CD14-positive monocyte (primary cell): Measurements from ENCODE around the gene GKAP1. TPM values are rescaled to one million over a fixed set of nuclear protein-coding genes. Genes with fewer than 3 reads are reported as not detected.
A peak's percentile ranks its signal among the peaks of the same experiment; 100 is the strongest.

ENCODE experiments used
- DNase-seq, 3 donors: peaks; one replicate each; pipeline ENCODE4 v3.0.0-alpha.2; 2011 to 2022
- H2AFZ ChIP-seq: 2 replicates; pipeline ENCODE4 v1.6.0; 2012; ENCODE audit warnings: mild to moderate bottlenecking, low read depth, low read length, inconsistent platforms; ENCODE audit not compliant: insufficient read depth, poor library complexity, severe bottlenecking
- H3K27ac ChIP-seq, 2 donors: 1 replicate in 1 of 2; 2 replicates in 1 of 2; pipeline ENCODE4 v1.5.1; 2012 to 2013; ENCODE audit warnings: low read length in 2 of 2, control low read depth in 1 of 2, inconsistent platforms in 1 of 2, low read depth in 1 of 2, mild to moderate bottlenecking in 1 of 2
- H3K27me3 ChIP-seq, 2 donors: one replicate each; pipeline versions ENCODE4 v1.6.0 to v1.6.1; 2011 to 2013; ENCODE audit warnings: low read length in 2 of 2; ENCODE audit not compliant: control insufficient read depth in 2 of 2, insufficient read depth in 2 of 2
- H3K36me3 ChIP-seq, 2 donors: replicated peaks in 1 of 2; 1 replicate in 1 of 2; 2 replicates in 1 of 2; pipeline versions ENCODE4 v1.5.1 to v1.6.1; 2012 to 2013; ENCODE audit warnings: low read length in 2 of 2, control low read depth in 1 of 2, inconsistent platforms in 1 of 2, mild to moderate bottlenecking in 1 of 2; ENCODE audit not compliant: insufficient read depth in 2 of 2, control insufficient read depth in 1 of 2
- H3K4me1 ChIP-seq, 2 donors: 1 replicate in 1 of 2; 2 replicates in 1 of 2; pipeline versions ENCODE4 v1.5.1 to v1.6.1; 2012 to 2013; ENCODE audit warnings: low read length in 2 of 2, control low read depth in 1 of 2, inconsistent platforms in 1 of 2, mild to moderate bottlenecking in 1 of 2, moderate library complexity in 1 of 2; ENCODE audit not compliant: insufficient read depth in 2 of 2, control insufficient read depth in 1 of 2
- H3K4me2 ChIP-seq: replicated peaks from 2 replicates; pipeline ENCODE3; 2012; ENCODE audit warnings: low read length, moderate library complexity, mild to moderate bottlenecking; ENCODE audit not compliant: poor library complexity, severe bottlenecking; ENCODE audit errors: extremely low read depth
- H3K4me3 ChIP-seq, 3 experiments: fragments of 200-600 bp in 1 of 3; sonication (generic) in 1 of 3; replicated peaks in 1 of 3; 1 replicate in 2 of 3; 2 replicates in 1 of 3; pipeline ENCODE4 v1.5.1; 2011 to 2013; ENCODE audit warnings: low read length in 3 of 3, mild to moderate bottlenecking in 3 of 3, control low read depth in 2 of 3, low read depth in 2 of 3, inconsistent platforms in 1 of 3, moderate library complexity in 1 of 3
- H3K79me2 ChIP-seq: 2 replicates; pipeline ENCODE4 v1.6.0; 2012; ENCODE audit warnings: mild to moderate bottlenecking, control low read depth, inconsistent platforms, low read length, moderate library complexity; ENCODE audit not compliant: insufficient read depth
- H3K9ac ChIP-seq: 2 replicates; pipeline ENCODE4 v1.6.0; 2017; ENCODE audit warnings: low read length, mild to moderate bottlenecking; ENCODE audit not compliant: insufficient read depth, poor library complexity, severe bottlenecking
- H3K9me3 ChIP-seq, 2 donors: replicated peaks in 1 of 2; 1 replicate in 1 of 2; 2 replicates in 1 of 2; pipeline versions ENCODE4 v1.5.1 to v1.6.1; 2012 to 2013; ENCODE audit warnings: low read length in 2 of 2, control low read depth in 1 of 2; ENCODE audit not compliant: control insufficient read depth in 1 of 2, insufficient read depth in 1 of 2
- H4K20me1 ChIP-seq: 2 replicates; pipeline ENCODE4 v1.6.0; 2012; ENCODE audit warnings: mild to moderate bottlenecking, low read length, control low read depth, moderate library complexity; ENCODE audit not compliant: insufficient read depth
- H3K27ac Mint-ChIP-seq, 7 donors: one replicate each; pipeline ENCODE4 v1.8.0; 2020; ENCODE audit warnings: mild to moderate bottlenecking in 7 of 7, mixed read lengths in 7 of 7, moderate library complexity in 6 of 7, inconsistent platforms in 2 of 7
- H3K27me3 Mint-ChIP-seq, 3 donors: one replicate each; pipeline ENCODE4 v1.8.0; 2021 to 2022; ENCODE audit warnings: low read depth in 3 of 3, mild to moderate bottlenecking in 3 of 3, mixed read lengths in 3 of 3, moderate library complexity in 3 of 3, inconsistent platforms in 1 of 3
- H3K36me3 Mint-ChIP-seq, 2 donors: one replicate each; pipeline ENCODE4 v1.8.0; 2020; ENCODE audit warnings: mixed read lengths in 2 of 2, inconsistent platforms in 1 of 2, mild to moderate bottlenecking in 1 of 2
- H3K4me1 Mint-ChIP-seq: one replicate; pipeline ENCODE4 v1.8.0; 2020; ENCODE audit warnings: mild to moderate bottlenecking, mixed read lengths
- H3K4me3 Mint-ChIP-seq, 2 donors: one replicate each; pipeline ENCODE4 v1.8.0; 2020; ENCODE audit warnings: mild to moderate bottlenecking in 2 of 2, mixed read lengths in 2 of 2, moderate library complexity in 1 of 2
- H3K9me3 Mint-ChIP-seq, 7 donors: one replicate each; pipeline ENCODE4 v1.8.0; 2020 to 2022; ENCODE audit warnings: mixed read lengths in 7 of 7, mild to moderate bottlenecking in 6 of 7, moderate library complexity in 6 of 7, inconsistent platforms in 2 of 7
- WGBS: methylation state at CpG from one replicate; pipeline ENCODE4 v1.1.5; 2013; ENCODE audit warnings: missing lambda C conversion rate; ENCODE audit not compliant: insufficient coverage; 5-methylcytosine and 5-hydroxymethylcytosine counted together
- intact Hi-C, 2 donors: fragments of 100-400 bp; cut with micrococcal nuclease; formaldehyde crosslinking; loops; one replicate each; pipeline versions ENCODE4 v1.15.0 to v1.15.1; 2023
- polyA plus RNA-seq, 3 donors: library from polyadenylated mRNA; depleted of rRNA in 1 of 3; unstranded in 2 of 3; stranded (reverse) in 1 of 3; fragments of 300-500 nt in 2 of 3; fragments of >200 nt in 1 of 3; fragmentation: Illumina TruSeq in 2 of 3; gene quantifications; 1 replicate in 2 of 3; 2 replicates in 1 of 3; pipeline ENCODE4 v1.2.3, GENCODE V29; 2012 to 2021
- TF ChIP-seq, protein P1 (sequence below): fragments of 200-600 bp; IDR thresholded peaks from one replicate; pipeline ENCODE4 v1.8.0; 2022; ENCODE audit warnings: antibody characterized with exemption, mild to moderate bottlenecking

The GKAP1 gene
- polyA plus RNA-seq, 3 donors, result 0.71 to 1.5 (median 1.4) TPM

DNA sequence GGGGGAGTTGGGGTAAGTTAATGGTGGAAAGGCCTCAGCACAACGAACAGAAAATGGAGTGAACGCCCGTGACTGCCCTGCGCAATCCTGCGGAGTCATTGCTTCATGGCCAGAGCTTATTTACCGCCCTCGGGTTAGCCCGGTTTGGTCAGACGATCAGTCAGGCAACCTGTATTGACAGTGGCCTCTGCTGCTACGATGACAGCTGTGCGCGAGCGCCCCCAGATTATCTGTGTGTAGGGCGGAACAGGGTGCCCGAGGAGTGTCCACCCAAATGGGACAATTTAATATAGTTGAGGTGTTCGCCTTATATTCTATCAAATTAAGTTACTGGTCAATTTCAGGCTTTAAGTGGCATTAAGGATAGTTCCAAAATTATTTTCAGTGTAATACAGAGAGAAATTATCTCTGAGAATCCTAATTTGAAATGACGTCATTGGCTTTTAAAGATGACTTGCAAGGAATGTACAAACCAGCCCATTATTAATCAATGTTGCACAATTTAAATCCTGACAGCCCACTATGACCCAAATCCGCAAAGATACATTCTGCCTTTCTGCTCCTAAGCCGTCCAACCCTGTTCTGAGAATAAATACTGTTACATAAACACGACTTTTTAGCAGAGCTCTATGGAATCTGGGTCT lies 108.9 kb downstream of the GKAP1 start:
- Mint-ChIP-seq H3K27me3 (peaks cover 0 to 1% (median 0%) of the 10 kb centered on the region in 3 donors), H3K4me1 (peaks cover 32% of the 10 kb centered on the region), H3K4me3 (peak overlapping the region; percentile 96 to 98), H3K9me3 (peaks cover 0 to 6% (median 2%) of the 10 kb centered on the region in 7 donors), H3K36me3 (peaks cover 0 to 12% of the 10 kb centered on the region in 2 donors), H3K27ac (peak overlapping the region; percentile 100)
- H2AFZ ChIP-seq, result peak overlapping the region; percentile 84
- DNase-seq, result peak; percentile 92 to 94 (median 93)
- peaks cover 15 to 26% of the 10 kb centered on the region in 2 donors for H3K4me1 ChIP-seq
- H3K27me3 ChIP-seq, result no peaks in the 10 kb centered on the region
- H3K4me2 ChIP-seq, result peak overlapping the region; percentile 87
- TF ChIP-seq, protein P1, sequence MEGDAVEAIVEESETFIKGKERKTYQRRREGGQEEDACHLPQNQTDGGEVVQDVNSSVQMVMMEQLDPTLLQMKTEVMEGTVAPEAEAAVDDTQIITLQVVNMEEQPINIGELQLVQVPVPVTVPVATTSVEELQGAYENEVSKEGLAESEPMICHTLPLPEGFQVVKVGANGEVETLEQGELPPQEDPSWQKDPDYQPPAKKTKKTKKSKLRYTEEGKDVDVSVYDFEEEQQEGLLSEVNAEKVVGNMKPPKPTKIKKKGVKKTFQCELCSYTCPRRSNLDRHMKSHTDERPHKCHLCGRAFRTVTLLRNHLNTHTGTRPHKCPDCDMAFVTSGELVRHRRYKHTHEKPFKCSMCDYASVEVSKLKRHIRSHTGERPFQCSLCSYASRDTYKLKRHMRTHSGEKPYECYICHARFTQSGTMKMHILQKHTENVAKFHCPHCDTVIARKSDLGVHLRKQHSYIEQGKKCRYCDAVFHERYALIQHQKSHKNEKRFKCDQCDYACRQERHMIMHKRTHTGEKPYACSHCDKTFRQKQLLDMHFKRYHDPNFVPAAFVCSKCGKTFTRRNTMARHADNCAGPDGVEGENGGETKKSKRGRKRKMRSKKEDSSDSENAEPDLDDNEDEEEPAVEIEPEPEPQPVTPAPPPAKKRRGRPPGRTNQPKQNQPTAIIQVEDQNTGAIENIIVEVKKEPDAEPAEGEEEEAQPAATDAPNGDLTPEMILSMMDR, result peak; percentile 7
- H3K27ac ChIP-seq, result peak overlapping the region; percentile 99 to 100
- peaks cover 39% of the 10 kb centered on the region for H3K79me2 ChIP-seq
- intact Hi-C loops, result loop anchor here (5.0 to 10.0 kb wide), 3 partner anchors 216 to 276 kb away; partner anchors contain the start of genes HNRNPK (in 1 of the 2), KIF27 (in 1 of the 2) and RMI1 (in 1 of the 2)
- no peaks in the 10 kb centered on the region for H3K9me3 ChIP-seq
- WGBS, result 0% methylated on average over 9 of the region's 20 CpGs
- no peaks in the 10 kb centered on the region for H3K36me3 ChIP-seq
- H4K20me1 ChIP-seq, result peaks cover 29% of the 10 kb centered on the region
- peak overlapping the region; percentile 98 for H3K9ac ChIP-seq
- H3K4me3 ChIP-seq, result peak overlapping the region; percentile 49 to 96 (median 90)

DNA sequence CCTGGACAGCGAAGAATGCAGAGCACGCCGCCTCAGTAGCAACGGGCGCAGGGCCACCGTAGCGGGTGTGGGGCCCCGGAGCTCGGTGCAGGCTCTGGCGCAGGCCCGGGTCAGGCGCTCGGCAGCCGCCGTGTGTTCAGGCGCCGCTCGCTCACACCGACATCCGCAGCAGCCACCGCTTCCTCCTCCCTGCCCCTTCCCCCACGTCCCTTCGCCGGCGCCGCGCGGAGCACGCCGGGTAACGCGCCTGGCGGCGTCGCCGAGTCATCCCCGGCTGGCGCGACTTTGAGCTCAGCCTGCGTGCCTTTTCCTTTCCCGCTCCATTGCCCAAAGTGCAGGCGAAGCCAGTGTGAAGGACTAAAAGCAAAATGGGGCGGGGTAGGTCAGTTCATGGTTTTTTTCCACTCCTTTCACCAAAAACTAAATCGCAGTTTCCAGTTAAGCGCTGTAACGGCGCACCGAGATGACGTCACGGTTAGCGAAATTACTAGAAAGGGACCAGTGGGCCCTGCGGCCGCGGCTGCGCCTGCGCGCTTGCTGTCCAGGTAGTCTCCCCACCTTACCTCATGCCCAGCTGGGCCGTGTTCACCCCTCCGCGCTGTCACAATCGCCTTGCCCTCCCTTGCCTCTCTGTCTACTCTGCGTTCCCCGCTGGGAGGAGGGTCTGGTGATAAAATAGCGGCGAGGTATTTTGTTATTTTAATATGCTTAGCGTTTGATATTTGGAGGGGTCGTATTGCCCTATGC lies 109.6 kb downstream of the GKAP1 start, which contains the start of gene UBQLN1:
UBQLN1 (minus strand) TSS at position 191 of the 747 bp plus-strand sequence. CDS start 279 bp downstream, outside the sequence.
- peaks cover 36% of the 10 kb centered on the region for H4K20me1 ChIP-seq
- H3K9ac ChIP-seq, result peak within 1 kb of the TSS; percentile 98
- Mint-ChIP-seq H3K4me3 (peak within 1 kb of the TSS; percentile 96 to 98), H3K27me3 (peaks cover 0 to 1% (median 0%) of the 10 kb centered on the region in 3 donors), H3K4me1 (peaks cover 30% of the 10 kb centered on the region), H3K36me3 (peaks cover 0 to 12% of the 10 kb centered on the region in 2 donors), H3K9me3 (peaks cover 0 to 6% (median 2%) of the 10 kb centered on the region in 7 donors), H3K27ac (peak within 1 kb of the TSS; percentile 100)
- H3K4me1 ChIP-seq, result peaks cover 15 to 26% of the 10 kb centered on the region in 2 donors
- H2AFZ ChIP-seq, result peak within 1 kb of the TSS; percentile 84
- TF ChIP-seq, protein P1, result no peak
- H3K27ac ChIP-seq, result peak within 1 kb of the TSS; percentile 99 to 100
- DNase-seq, result peak; percentile 90 to 92 (median 92)
- H3K79me2 ChIP-seq, result peaks cover 46% of the 10 kb centered on the region
- peak within 1 kb of the TSS; percentile 87 for H3K4me2 ChIP-seq
- H3K27me3 ChIP-seq, result no peaks in the 10 kb centered on the region
- H3K9me3 ChIP-seq, result no peaks in the 10 kb centered on the region
- WGBS, result 0% methylated on average over 47 of the region's 67 CpGs
- intact Hi-C loops, result loop anchor here (5.0 to 10.0 kb wide), 3 partner anchors 217 to 277 kb away; partner anchors contain the start of genes HNRNPK (in 1 of the 2), KIF27 (in 1 of the 2) and RMI1 (in 1 of the 2)
- H3K36me3 ChIP-seq, result no peaks in the 10 kb centered on the region
- H3K4me3 ChIP-seq, result peak within 1 kb of the TSS; percentile 49 to 96 (median 90)
